K562 (cell line): Measurements from ENCODE around the gene GSS. TPM values are rescaled to one million over a fixed set of nuclear protein-coding genes. Genes with fewer than 3 reads are reported as not detected.
A peak's percentile ranks its signal among the peaks of the same experiment; 100 is the strongest.

Experiments
- CBX1 ChIP-seq: sonication (generic); IDR thresholded peaks from 2 replicates; pipeline ENCODE4 v1.6.1; 2016; ENCODE audit warnings: antibody characterized with exemption, low read depth, mild to moderate bottlenecking
- ELF4 ChIP-seq: fragments of 450-650 bp; formaldehyde crosslinking; IDR thresholded peaks from 2 replicates; pipeline ENCODE4 v1.4.0; 2022; ENCODE audit warnings: missing genetic modification characterization
- HCFC1 ChIP-seq: IDR thresholded peaks from 2 replicates; pipeline ENCODE4 v1.6.1; 2012; ENCODE audit warnings: low read depth, low read length, improper control_type of control experiment
- IFI16 ChIP-seq: fragments of 250-450 bp; sonication (Bioruptor Pico); IDR thresholded peaks from 2 replicates; pipeline ENCODE4 v2.1.2; 2022; ENCODE audit warnings: mild to moderate bottlenecking, inconsistent platforms
- KLF10 ChIP-seq: fragments of 250-450 bp; sonication (Bioruptor Pico); IDR thresholded peaks from 2 replicates; pipeline ENCODE4 v1.6.1; 2021; ENCODE audit warnings: matching md5 sums
- MTF1 ChIP-seq: fragments of 250-450 bp; sonication (Bioruptor Pico); IDR thresholded peaks from 2 replicates; pipeline ENCODE4 v1.9.0; 2021; ENCODE audit warnings: moderate library complexity, mild to moderate bottlenecking, inconsistent platforms, borderline replicate concordance
- NCOA1 ChIP-seq: fragments of 450-650 bp; IDR thresholded peaks from 2 replicates; pipeline ENCODE4 v1.6.1; 2016; ENCODE audit warnings: low read depth
- RFX5 ChIP-seq: IDR thresholded peaks from 2 replicates; pipeline ENCODE4 v1.6.1; 2011; ENCODE audit warnings: low read depth, mild to moderate bottlenecking, improper control_type of control experiment, low read length
- RNF2 ChIP-seq: sonication (generic); IDR thresholded peaks from 2 replicates; pipeline ENCODE4 v1.6.1; 2016
- SMAD4 ChIP-seq: fragments of 250-450 bp; sonication (Bioruptor Pico); conservative IDR thresholded peaks from 2 replicates; pipeline ENCODE4 v1.8.0; 2021; ENCODE audit warnings: inconsistent platforms, mild to moderate bottlenecking, moderate library complexity
- SRF ChIP-seq, 2 experiments: fragments of 250-450, 450-650 bp in 1 of 2; sonication (Bioruptor Pico) in 1 of 2; sonication (generic) in 1 of 2; formaldehyde crosslinking; IDR thresholded peaks; 2 replicates each; pipeline versions ENCODE4 v1.5.0 to v1.5.1; 2020 to 2022; ENCODE audit warnings: mild to moderate bottlenecking in 1 of 2, missing genetic modification reagents in 1 of 2
- TAL1 ChIP-seq: fragments of 450-650 bp; IDR thresholded peaks from 2 replicates; pipeline ENCODE4 v1.6.1; 2016; ENCODE audit warnings: mild to moderate bottlenecking
- TBP ChIP-seq: optimal IDR thresholded peaks from 2 replicates; pipeline ENCODE3; 2011; ENCODE audit warnings: low read depth, low read length, improper control_type of control experiment
- U2AF1 ChIP-seq: fragments of 200-400 bp; formaldehyde crosslinking; optimal IDR thresholded peaks from 2 replicates; pipeline ENCODE3; 2017; ENCODE audit warnings: mild to moderate bottlenecking, low read depth, low read length, moderate library complexity
- ZKSCAN8 ChIP-seq: fragments of 200-800 bp; sonication (Bioruptor generic); IDR thresholded peaks from 2 replicates; pipeline ENCODE4 v1.6.1; 2016; ENCODE audit warnings: missing genetic modification characterization, missing compliant biosample characterization
- ZNF175 ChIP-seq: fragments of 200-800 bp; sonication (Bioruptor generic); IDR thresholded peaks from 2 replicates; pipeline ENCODE4 v1.6.1; 2016; ENCODE audit warnings: low read depth, mild to moderate bottlenecking, missing genetic modification characterization, missing compliant biosample characterization
- ZNF561 ChIP-seq: fragments of 450-650 bp; formaldehyde crosslinking; conservative IDR thresholded peaks from 2 replicates; pipeline ENCODE4 v1.4.0; 2020; ENCODE audit warnings: mild to moderate bottlenecking, moderate library complexity
- ZNF57 ChIP-seq: fragments of 450-650 bp; formaldehyde crosslinking; IDR thresholded peaks from 2 replicates; pipeline ENCODE4 v1.4.0; 2020; ENCODE audit warnings: mild to moderate bottlenecking, moderate library complexity
- ZNF583 ChIP-seq: fragments of 250-450 bp; sonication (Bioruptor Pico); IDR thresholded peaks from 2 replicates; pipeline ENCODE4 v1.4.0; 2020
- ZNF830 ChIP-seq: fragments of 250-450 bp; sonication (Bioruptor Pico); IDR thresholded peaks from 2 replicates; pipeline ENCODE4 v1.5.0; 2021; ENCODE audit warnings: mild to moderate bottlenecking
- polyA plus RNA-seq, 8 experiments: library from polyadenylated mRNA; depleted of rRNA in 4 of 8; stranded (reverse) in 5 of 8; unstranded in 3 of 8; fragments of >200 nt; fragmentation: Nextera tagmentation in 2 of 8; fragmentation: Illumina TruSeq in 1 of 8; extraction: Ambion mirVana in 2 of 8; extraction: Trizol in 1 of 8; gene quantifications; 2 replicates each; pipeline versions ENCODE4 v1.2.1 to v1.2.3, GENCODE V29; 2011 to 2014; ENCODE audit warnings: inconsistent platforms in 1 of 8, missing spikeins in 1 of 8
- total RNA-seq, 7 experiments: library from RNA; depleted of rRNA in 6 of 7; stranded (reverse); fragments of >200 nt in 6 of 7; fragmentation: Illumina TruSeq in 2 of 7; extraction: Trizol in 2 of 7; gene quantifications; 2 replicates each; pipeline versions ENCODE4 v1.2.1 to v1.2.3, GENCODE V29; 2011 to 2021; ENCODE audit warnings: low replicate concordance in 1 of 7
- TF ChIP-seq, protein P1 (sequence below): fragments of 450-650 bp; conservative IDR thresholded peaks from 2 replicates; pipeline ENCODE4 v1.6.1; 2016; ENCODE audit warnings: missing genetic modification characterization, low read depth, mild to moderate bottlenecking, control low read depth, missing compliant biosample characterization
- TF ChIP-seq, protein P2 (sequence below): fragments of 450-650 bp; IDR thresholded peaks from 2 replicates; pipeline ENCODE4 v1.6.1; 2016
- TF ChIP-seq, protein P3 (sequence below): fragments of 450-650 bp; IDR thresholded peaks from 2 replicates; pipeline ENCODE4 v1.6.1; 2017; ENCODE audit warnings: antibody characterized with exemption
- TF ChIP-seq, protein P4 (sequence below), 3 experiments: IDR thresholded peaks in 2 of 3; conservative IDR thresholded peaks in 1 of 3; 2 replicates each; pipeline ENCODE4 v1.5.1; 2011 to 2012; ENCODE audit warnings: low read length in 3 of 3, mild to moderate bottlenecking in 3 of 3, control low read depth in 2 of 3, improper control_type of control experiment in 1 of 3, inconsistent platforms in 1 of 3, low read depth in 1 of 3, mixed read lengths in 1 of 3, moderate library complexity in 1 of 3; ENCODE audit not compliant: insufficient read depth in 2 of 3

The GSS gene
- total and polyA plus RNA-seq, 9 of the 15 experiments (the other 6 are each of a cell fraction or from before 2014, with no cell fraction given): 18.4 to 165 (median 89.4) TPM

DNA sequence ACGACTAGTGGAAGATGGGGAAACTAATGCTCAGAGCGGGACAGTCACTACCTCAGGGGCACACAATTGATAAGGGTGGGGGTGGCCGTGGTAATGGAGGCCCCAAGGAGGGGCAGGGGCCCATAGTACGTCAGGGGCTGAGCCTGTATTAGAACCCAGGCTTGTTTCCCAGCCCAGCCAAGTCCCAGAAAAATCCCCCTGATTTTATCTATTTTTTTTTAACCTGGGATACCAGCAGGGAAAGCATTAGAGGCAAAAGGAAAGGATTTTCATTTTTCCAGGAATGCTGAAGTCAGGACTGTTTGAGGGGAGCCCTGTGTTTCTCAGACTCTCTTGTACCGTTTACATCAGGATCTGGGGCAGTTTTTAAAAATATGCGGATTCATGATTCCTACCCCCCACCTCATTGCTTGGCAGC is 444 bp upstream of the GSS start (continued):
- TF ChIP-seq ZNF57 (CRISPR knock-in tag) (no peak), HCFC1 (no peak), SMAD4 (CRISPR knock-in tag) (no peak), IFI16 (CRISPR knock-in tag) (no peak), TBP (no peak), SRF (CRISPR knock-in tag; IDR thresholded peaks at IDR 0.05) (no peak), MTF1 (CRISPR knock-in tag) (no peak), ZNF583 (no peak), TAL1 (no peak), CBX1 (no peak), RFX5 (no peak), ZNF830 (CRISPR knock-in tag) (no peak), ZKSCAN8 (CRISPR knock-in tag) (no peak), NCOA1 (no peak), U2AF1 (no peak), KLF10 (CRISPR knock-in tag) (no peak), RNF2 (no peak), ELF4 (CRISPR knock-in tag) (0 out of 2 replicates have a peak, but pooled peaks have one; percentile 8), ZNF561 (CRISPR knock-in tag) (no peak), ZNF175 (CRISPR knock-in tag) (0 out of 2 replicates have a peak, but pooled peaks have one; percentile 25)
- TF ChIP-seq, protein P1, sequence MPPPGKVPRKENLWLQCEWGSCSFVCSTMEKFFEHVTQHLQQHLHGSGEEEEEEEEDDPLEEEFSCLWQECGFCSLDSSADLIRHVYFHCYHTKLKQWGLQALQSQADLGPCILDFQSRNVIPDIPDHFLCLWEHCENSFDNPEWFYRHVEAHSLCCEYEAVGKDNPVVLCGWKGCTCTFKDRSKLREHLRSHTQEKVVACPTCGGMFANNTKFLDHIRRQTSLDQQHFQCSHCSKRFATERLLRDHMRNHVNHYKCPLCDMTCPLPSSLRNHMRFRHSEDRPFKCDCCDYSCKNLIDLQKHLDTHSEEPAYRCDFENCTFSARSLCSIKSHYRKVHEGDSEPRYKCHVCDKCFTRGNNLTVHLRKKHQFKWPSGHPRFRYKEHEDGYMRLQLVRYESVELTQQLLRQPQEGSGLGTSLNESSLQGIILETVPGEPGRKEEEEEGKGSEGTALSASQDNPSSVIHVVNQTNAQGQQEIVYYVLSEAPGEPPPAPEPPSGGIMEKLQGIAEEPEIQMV (tag): no peak
- TF ChIP-seq, protein P2, sequence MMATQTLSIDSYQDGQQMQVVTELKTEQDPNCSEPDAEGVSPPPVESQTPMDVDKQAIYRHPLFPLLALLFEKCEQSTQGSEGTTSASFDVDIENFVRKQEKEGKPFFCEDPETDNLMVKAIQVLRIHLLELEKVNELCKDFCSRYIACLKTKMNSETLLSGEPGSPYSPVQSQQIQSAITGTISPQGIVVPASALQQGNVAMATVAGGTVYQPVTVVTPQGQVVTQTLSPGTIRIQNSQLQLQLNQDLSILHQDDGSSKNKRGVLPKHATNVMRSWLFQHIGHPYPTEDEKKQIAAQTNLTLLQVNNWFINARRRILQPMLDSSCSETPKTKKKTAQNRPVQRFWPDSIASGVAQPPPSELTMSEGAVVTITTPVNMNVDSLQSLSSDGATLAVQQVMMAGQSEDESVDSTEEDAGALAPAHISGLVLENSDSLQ: no peak
- TF ChIP-seq, protein P3, sequence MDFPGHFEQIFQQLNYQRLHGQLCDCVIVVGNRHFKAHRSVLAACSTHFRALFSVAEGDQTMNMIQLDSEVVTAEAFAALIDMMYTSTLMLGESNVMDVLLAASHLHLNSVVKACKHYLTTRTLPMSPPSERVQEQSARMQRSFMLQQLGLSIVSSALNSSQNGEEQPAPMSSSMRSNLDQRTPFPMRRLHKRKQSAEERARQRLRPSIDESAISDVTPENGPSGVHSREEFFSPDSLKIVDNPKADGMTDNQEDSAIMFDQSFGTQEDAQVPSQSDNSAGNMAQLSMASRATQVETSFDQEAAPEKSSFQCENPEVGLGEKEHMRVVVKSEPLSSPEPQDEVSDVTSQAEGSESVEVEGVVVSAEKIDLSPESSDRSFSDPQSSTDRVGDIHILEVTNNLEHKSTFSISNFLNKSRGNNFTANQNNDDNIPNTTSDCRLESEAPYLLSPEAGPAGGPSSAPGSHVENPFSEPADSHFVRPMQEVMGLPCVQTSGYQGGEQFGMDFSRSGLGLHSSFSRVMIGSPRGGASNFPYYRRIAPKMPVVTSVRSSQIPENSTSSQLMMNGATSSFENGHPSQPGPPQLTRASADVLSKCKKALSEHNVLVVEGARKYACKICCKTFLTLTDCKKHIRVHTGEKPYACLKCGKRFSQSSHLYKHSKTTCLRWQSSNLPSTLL: no peak
- TF ChIP-seq, protein P4, sequence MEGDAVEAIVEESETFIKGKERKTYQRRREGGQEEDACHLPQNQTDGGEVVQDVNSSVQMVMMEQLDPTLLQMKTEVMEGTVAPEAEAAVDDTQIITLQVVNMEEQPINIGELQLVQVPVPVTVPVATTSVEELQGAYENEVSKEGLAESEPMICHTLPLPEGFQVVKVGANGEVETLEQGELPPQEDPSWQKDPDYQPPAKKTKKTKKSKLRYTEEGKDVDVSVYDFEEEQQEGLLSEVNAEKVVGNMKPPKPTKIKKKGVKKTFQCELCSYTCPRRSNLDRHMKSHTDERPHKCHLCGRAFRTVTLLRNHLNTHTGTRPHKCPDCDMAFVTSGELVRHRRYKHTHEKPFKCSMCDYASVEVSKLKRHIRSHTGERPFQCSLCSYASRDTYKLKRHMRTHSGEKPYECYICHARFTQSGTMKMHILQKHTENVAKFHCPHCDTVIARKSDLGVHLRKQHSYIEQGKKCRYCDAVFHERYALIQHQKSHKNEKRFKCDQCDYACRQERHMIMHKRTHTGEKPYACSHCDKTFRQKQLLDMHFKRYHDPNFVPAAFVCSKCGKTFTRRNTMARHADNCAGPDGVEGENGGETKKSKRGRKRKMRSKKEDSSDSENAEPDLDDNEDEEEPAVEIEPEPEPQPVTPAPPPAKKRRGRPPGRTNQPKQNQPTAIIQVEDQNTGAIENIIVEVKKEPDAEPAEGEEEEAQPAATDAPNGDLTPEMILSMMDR (IDR thresholded peaks at IDR 0.05 in 2 of 3, conservative IDR thresholded peaks at IDR 0.05 in 1 of 3; ENCODE audit: insufficient read depth in 2 of 3, low read depth in 1 of 3, low read length in 3 of 3): peak in 1 of 3 experiments; percentile 8; a peak in 1 of 6 replicates
